Left lobe of liver (tissue), 2 donors: ENCODE results near the gene NRAP. TPM values are rescaled to one million over a fixed set of nuclear protein-coding genes. Genes with fewer than 3 reads are reported as not detected.

Experiments
- ATAC-seq: fragments of 200-7000 bp; cut with Tn5 transposase; one replicate; pipeline ENCODE4 v1.9.1; 2020; ENCODE audit warnings: mild to moderate bottlenecking, moderate library complexity
- DNase-seq: peaks from one replicate; pipeline ENCODE4 v3.0.0-alpha.2; 2020; ENCODE audit warnings: low spot score
- total RNA-seq: library from RNA; stranded (reverse); gene quantifications from one replicate; pipeline ENCODE4 v1.2.1, GENCODE V29; 2021
- donor health status: DM: no; HTN: no; CAD: no; lungs with moderate emphysema.
- donor health status: DM: no; HTN: yes; CAD: no.

Gene NRAP, protein sequence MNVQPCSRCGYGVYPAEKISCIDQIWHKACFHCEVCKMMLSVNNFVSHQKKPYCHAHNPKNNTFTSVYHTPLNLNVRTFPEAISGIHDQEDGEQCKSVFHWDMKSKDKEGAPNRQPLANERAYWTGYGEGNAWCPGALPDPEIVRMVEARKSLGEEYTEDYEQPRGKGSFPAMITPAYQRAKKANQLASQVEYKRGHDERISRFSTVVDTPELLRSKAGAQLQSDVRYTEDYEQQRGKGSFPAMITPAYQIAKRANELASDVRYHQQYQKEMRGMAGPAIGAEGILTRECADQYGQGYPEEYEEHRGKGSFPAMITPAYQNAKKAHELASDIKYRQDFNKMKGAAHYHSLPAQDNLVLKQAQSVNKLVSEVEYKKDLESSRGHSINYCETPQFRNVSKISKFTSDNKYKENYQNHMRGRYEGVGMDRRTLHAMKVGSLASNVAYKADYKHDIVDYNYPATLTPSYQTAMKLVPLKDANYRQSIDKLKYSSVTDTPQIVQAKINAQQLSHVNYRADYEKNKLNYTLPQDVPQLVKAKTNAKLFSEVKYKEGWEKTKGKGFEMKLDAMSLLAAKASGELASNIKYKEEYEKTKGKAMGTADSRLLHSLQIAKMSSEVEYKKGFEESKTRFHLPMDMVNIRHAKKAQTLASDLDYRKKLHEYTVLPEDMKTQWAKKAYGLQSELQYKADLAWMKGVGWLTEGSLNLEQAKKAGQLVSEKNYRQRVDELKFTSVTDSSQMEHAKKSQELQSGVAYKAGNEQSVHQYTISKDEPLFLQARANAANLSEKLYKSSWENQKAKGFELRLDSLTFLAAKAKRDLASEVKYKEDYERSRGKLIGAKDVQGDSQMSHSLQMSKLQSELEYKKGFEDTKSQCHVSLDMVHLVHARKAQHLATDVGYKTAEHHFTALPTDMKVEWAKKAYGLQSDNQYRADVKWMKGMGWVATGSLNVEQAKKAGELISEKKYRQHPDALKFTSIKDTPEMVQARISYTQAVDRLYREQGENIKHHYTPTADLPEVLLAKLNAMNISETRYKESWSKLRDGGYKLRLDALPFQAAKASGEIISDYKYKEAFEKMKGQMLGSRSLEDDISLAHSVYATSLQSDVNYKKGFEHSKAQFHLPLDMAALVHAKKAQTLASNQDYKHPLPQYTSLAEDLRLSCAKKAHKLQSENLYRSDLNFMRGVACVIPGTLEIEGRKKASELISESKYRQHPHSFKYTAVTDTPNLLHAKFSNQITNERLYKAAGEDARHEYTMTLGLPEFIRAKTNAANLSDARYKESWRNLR (N-terminal part only)
- 0.05 TPM for total RNA-seq

DNA sequence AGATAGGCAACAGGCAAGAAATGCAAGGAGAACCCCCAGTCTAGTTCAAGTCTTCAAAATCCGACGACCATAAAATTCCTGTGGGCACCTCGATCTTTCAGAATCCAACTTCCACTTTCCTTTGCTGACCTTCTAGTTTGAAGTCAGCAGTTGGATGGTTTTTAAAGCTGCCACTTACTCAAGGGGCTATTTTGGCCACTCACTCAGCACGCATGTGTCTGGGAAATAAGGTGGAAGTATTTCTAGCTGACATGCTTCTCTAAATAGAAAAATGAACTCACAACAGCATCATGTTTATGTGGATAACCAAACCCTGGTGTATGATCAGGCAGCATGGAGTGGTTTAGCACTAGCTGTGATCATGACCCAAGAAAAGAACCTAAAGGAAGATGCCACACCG is at the start of gene NRAP:
Gene NRAP (minus strand): TSS at position 134 of the 400 bp plus-strand sequence. CDS start 159 bp downstream, outside the sequence.
- ATAC-seq (no peak), DNase-seq (no peak)

DNA sequence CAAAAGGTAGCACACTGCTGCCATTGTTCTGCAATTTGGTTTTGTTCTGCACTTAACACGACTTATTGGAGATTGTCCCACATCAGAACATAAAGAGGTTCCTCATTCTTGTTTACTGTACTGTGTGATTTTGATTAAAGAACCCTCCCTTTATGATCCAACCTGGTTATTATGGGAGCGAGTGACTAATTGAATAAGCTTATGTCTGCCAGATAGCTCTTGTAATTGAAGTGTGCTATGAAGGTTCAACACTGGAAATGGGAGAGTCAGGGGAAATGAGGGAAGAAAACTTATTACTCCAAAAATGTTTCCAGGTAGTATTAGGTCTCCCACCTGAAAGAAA is 49.8 kb upstream of the NRAP start:
- DNase-seq (no peak), ATAC-seq (no peak)

DNA sequence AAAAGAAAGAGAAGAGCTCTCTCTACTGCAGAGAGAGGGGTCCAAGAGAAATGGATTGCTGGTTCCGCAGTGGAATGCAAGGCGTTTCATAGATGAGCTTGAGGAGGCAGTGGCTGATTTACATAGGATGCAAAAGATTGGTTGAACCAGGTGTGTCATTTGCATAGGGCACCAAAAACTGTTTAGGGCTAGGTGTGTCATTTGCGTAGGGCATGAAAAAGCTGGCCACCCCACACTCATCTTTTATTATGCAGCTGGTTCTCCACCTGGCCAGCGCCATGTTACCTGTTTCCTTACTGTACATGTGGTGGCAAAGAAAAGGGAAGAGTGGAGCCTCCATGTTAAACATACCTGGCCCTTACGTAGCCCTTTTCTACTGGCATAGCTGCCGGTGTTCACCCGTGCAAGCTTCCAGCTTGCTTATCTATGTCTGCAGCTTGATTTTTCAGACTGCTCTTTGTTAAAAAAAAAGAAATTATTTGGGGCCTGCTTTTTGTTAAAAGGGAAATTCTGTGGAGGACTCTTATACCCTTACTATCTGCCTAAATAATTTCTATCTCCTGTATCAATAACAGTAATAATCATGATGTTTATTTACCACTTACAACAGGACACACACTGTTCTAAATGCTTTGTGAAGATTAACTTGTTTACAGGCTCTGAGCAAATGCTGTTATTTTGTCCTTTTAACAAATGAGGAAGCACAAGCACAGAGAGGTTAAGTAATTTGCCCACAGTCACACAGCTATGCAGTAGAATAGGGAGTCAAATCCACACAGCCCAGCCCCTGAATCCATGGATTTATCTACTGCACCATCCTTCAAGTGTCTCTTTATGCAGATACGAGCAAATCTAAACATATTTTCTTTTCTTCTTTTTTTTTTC is 49.2 kb upstream of the NRAP start:
- DNase-seq (no peak), ATAC-seq (no peak)

DNA sequence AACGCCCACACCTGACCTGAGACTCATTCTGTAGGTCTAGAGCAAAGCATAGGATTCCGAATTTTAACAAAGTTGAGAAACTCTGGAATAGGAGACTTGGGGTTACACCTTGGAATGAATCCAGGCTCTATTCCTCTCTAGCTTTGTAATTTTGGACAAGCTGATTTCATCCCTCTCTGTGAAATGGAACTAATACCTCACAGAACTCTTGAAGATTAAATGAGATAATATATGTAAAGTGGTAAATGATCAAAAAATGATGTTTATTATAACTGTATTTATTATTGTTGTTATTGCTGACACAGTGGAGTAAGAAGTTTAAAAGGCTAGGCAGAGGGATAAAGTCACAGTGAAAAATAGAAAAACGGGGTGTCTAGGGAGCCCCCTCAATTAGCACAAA is 48.2 kb upstream of the NRAP start:
- ATAC-seq = no peak
- no peak for DNase-seq

DNA sequence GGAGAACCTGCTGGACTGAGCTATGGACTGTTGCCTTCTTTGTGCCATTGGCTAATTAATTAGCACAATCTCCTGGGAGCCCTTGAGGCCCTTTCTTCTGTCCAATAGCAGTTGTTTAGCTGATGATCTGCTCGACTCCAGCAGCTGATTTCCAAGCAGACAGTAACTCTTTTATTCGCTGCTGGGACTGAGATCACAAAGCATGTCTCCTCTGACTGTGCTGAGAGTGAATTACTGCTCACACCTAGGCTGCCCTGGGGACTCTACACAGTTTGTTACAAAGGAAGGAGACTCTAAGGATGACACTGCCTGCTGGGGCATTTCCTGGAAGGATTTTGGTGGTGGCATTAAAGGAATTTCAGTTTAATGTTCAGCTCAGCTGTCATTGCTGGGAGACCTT is 47.3 kb upstream of the NRAP start:
- DNase-seq (no peak), ATAC-seq (no peak)

DNA sequence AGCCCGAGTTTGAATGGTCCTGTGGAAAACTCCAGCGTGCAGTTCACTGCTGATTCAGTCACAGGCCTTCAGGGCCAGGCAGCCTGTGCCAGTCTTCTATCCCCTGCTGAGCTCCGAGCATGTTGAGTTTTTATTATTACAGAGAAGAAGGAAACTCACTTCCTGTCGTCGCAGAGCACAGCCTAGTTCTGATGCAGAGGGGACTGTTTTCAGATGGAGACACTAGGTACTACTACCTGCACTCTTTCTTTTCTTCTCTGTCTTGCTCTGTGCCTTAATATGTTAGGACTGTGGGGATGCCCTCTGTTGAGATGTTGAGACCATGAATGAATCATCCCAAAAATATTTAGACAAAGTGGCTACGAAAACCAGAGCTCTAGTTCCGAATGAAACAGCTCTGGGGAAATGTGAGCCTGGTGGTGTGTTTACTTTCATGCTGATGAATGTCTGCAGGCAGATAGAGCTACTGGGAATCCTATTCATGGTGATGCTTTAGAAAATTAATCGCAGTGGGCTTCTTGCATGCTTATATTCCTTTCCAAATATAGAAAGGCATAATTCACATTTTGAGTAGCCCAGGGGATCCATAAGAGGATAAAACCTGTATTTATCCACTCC is 45.5 kb upstream of the NRAP start:
- ATAC-seq = no peak

DNA sequence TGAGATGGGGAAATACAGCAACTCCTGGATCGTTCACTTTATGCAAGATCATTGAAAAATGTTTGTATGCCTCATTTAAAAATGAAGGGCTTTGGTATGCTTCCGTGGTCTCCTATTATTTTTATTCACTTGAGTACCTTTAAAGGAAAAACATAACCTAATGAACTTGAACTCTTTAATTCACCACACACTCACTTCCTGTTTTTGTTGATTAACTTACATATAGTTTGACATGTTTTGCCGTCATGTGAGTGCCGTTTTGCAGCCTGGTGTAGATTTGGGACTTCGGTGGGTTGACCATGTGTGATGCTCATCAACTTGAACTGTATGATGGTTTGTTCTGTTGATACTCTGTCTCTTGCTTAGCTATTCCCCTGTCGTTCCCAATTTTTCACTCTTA is 44.8 kb upstream of the NRAP start:
- no peak for DNase-seq
- ATAC-seq = no peak

More for the DNA sequence above, 45.5 kb upstream of the NRAP start:
- no peak for DNase-seq

DNA sequence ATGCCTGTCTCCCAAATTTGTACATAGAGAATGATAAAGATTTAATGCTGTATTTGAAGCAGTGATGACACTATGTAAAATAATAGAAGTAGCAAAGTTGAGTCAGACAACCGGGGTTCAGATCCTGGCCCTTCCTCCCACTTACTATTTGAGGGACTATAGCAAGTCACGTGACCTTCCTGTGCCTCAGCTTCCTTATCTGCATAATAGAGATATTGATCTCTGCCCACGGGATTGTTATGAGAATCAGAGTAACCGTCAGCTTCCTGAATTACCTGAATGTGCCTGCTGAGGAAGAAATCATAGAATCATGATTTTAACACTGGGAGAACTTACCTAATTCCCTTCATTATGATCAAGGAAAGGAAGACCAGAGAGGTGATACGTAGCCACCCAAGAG is 42.8 kb upstream of the NRAP start:
- DNase-seq (no peak), ATAC-seq (no peak)

DNA sequence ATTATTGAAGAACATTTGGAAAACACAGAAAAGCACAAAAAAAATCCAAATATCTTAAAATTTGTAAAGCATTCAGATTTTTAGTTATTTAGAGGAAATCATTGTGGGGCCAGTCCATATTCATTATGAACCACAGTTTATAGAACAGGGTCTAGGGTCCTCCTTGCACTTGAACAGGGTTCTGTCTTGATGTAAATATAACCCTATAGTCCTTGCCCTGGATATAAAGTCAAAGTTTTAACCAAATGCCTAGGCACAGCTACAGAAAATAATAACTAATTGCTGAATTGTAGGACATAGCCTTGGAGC is 41.5 kb upstream of the NRAP start:
- DNase-seq (no peak), ATAC-seq (no peak)

DNA sequence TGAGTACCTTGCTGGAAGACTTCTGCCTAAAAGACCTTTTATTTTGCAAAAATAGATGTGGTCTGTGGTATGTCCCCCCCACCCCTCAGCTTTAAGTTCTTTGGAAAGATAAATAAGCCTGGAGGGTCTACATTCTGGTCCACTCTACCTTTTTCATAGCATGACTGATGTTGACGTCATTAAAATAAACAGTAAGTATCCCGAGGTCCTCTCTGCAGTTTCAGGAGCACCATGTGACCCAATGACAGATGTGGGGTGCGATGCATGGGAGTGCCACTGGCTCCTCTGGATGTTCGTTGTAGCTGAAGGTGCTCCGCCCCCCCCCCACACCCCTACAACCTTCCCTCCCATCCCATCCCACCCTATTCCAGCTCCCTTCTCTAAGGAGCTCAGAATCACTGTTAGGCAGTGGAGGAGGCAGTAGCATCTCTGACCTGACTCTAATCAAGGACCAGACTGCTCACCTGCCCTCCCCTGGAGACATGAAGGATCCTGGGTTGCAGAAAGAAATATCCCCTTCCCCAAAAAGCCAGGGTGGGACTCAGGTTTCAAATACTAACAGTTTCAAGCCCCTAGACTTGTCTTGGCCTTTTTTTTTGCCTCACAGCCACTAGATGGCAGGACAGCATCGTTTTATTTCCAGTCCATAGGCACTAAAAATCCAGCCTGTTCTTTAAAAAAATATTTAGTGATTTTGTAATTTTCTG is 40.9 kb upstream of the NRAP start:
- peak; percentile 70 for ATAC-seq

DNA sequence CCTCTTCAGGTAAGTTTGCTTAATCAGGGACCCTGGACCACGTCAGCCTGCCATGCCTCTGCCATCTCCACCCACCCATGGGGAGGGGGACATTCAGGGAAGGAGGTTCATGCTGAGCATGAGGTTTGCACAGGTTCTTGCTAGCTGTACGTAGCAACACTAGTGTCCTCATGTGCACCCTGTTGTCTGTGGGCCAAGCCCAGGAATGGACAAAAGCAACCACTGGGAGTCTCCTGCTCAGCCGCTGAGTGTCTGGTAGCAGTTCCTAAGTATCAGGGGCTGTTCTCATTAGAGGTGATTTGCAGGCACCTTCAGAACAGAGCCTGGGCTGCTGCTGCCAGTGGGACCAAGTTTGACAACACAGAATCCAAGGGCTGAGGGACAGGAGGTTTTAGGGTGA is 33.8 kb upstream of the NRAP start:
- ATAC-seq (no peak), DNase-seq (no peak)

More for the DNA sequence above, 40.9 kb upstream of the NRAP start:
- no peak for DNase-seq

DNA sequence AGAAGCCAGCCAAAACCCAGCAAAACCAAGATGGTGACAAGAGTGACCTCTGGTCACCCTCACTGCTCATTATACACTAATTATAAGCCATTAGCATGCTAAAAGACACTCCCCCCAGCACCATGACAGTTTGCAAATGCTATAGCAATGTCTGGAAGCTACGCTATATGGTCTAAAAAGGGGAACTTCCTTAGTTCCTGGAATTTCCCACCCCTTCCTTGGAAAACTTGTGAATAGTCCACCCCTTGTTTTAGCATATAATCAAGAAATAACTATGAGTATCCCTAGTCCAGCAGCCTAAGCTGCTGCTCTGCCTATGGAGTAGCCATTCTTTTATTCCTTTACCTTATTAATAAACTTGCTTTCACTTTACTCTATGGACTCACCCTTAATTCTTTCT is 31.9 kb upstream of the NRAP start:
- ATAC-seq (no peak), DNase-seq (no peak)

DNA sequence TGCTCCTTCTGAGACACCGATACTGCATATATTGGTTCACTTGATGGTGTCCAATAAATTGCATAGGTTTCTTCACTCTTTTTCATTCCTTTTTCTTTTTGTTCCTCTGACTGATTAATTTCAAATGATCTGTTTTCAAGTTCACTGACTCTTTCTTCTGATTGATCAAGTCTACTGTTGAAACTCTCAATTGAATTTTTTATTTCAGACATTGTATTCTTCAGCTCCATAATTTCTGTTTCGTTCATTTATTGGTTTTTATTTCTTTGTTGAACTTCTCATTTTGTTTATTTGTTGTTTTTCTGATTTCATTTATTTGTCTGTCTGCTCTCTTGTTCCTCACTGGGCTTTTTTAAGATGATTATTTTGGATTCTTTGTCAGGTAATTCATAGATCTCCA is 29.5 kb upstream of the NRAP start:
- no peak for DNase-seq
- ATAC-seq = no peak

DNA sequence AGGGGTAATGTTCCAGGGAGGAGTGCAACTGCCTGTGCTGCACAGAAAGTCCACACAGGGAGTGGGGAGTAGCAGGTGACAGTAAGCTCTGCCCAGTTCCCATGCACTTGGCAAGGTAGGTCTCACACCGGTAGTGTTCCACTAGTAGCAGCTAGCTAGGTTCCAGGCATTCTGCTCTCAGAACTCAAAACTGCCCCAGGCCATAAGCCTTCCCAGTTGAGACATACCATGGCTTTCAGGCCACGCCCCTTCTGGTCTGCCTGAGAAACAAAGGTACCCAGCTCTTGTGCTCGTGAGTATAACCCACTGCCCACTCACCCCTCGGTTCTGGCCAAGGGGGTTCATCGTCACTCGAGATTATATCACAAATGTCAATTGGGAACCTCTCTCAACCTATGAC is 28.4 kb upstream of the NRAP start:
- ATAC-seq = no peak
- no peak for DNase-seq

DNA sequence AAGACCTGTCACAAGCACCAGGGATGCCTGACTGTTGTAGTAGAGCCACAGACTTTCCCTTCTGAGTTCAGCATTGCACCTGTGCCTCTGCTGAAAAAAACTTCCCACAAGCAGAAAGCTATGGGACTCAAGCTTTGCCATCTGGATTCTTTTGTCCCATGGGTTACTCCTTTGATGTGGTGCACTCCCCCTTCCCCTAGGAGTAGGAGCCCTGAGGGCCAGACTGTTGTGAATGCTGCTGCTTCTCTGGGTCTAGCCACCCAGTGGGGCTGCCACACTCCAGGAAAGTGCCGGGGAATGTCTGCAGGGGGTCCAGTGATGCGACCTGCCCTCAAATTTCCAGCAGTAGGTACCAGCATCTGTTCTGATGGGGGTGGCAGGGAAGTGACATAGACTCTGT is 27.5 kb upstream of the NRAP start:
- DNase-seq = no peak
- no peak for ATAC-seq

DNA sequence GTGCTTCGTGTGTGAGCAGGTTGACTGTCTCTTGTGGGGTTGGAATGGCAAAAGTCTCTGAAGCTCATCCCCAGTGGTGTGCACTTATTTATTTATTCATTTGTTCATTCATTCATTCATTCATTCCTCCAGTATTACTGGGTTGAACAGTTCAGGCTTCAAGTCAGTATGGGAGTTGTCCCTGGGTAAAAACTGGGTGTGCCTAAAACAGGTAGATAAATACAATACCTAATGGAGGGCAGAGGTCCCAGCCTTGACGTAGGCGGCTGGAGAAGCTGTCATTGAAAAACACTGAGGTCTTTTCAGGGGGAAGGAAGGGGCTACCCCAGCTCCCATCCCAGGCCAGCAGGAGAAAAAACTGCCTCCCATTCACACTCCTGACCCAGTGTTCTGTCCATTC is 26.9 kb upstream of the NRAP start:
- DNase-seq = no peak
- no peak for ATAC-seq

DNA sequence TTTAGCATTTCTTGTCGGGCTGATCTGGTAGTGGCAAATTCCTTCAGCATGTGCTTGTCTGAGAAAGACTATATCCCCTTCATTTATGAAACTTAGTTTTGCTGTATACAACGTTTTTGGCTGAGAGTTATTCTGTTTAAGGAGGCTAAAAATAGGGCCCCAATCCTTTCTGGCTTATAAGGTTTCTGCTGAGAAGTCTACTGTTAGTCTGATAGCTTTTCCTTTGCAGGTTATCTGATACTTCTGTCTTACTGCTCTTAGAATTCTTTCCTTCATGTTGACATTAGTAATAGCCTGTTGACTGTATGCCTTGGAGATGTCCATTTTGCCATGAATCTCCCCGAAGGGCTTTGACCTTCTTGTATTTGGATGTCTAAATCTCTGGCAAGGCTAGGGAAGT is 25.7 kb upstream of the NRAP start:
- DNase-seq = no peak
- no peak for ATAC-seq

DNA sequence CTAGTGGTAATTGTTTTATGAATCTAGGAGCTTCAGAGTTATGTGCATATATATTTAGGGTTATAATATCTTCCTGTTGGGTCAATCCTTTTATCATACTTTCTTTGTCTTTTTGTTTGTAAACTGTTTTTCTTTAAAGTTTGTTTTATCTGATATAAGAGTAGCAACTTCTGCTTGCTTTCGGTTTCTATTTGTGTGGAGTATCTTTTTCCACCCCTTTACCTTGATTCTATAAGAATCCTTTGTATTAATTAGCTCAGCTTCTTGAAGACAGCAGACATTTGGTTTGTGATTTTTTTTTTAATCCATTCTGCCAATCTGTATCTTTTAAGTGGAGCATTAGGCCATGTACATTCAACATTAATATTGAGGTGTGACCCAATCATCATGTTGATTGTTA is 25.2 kb upstream of the NRAP start:
- no peak for ATAC-seq
- DNase-seq = no peak

DNA sequence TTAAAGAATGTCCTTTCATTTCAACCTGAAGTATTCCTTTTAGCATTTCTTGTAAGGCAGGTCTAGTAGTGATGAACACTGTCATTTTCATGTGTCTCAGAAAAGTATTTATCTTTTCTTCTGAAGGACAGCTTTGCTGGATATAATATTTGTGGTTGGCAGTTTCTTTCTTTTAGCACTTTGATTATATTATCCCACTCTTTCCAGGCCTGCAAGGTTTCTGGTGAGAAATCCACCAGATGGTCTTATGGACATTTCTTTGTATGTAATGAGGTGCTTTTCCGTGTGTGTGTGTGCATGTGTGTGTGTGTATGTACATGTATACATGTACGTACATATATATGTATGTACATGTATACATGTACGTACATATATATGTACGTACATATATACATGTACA is 23.2 kb upstream of the NRAP start:
- no peak for DNase-seq
- ATAC-seq = no peak

DNA sequence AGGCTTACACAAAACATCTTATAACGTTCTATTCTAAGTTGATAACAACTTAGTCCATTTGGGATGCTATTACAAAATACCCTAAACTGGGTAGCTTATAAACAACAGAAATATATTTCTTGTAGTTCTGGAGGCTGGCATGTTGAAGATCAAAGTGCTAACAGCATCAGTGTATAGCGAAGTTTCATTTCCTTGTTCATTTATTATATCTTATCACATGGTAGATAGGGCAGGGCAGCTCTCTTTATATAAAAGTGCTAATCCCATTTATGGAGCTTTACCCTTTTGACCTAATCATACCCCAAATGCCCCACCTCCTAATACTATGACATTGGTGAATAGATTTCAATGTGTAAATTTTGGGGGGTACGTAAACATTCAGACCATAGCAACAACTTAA is 22.2 kb upstream of the NRAP start:
- no peak for ATAC-seq
- no peak for DNase-seq
